Neural cell (in vitro differentiated cells): ENCODE data around the gene ARFGAP3.

Experiments
- EP300 ChIP-seq: fragments of 450-650 bp; conservative IDR thresholded peaks from 2 replicates; pipeline ENCODE4 v1.6.1; 2014; ENCODE audit warnings: antibody characterized with exemption, mild to moderate bottlenecking, moderate library complexity; ENCODE audit not compliant: poor library complexity, severe bottlenecking
- MXI1 ChIP-seq: fragments of 450-650 bp; conservative IDR thresholded peaks from 2 replicates; pipeline ENCODE4 v1.6.1; 2014; ENCODE audit warnings: antibody characterized with exemption, mild to moderate bottlenecking; ENCODE audit not compliant: poor library complexity, severe bottlenecking
- POLR2AphosphoS5 ChIP-seq: IDR thresholded peaks from 2 replicates; pipeline ENCODE4 v1.6.1; 2012
- TAF1 ChIP-seq: IDR thresholded peaks from 2 replicates; pipeline ENCODE4 v1.6.1; 2012; ENCODE audit warnings: low read depth
- TF ChIP-seq, protein P1 (sequence below): fragments of 450-650 bp; IDR thresholded peaks from 2 replicates; pipeline ENCODE4 v1.5.1; 2014; ENCODE audit warnings: antibody characterized with exemption, mild to moderate bottlenecking, moderate library complexity; ENCODE audit not compliant: poor library complexity, severe bottlenecking

DNA sequence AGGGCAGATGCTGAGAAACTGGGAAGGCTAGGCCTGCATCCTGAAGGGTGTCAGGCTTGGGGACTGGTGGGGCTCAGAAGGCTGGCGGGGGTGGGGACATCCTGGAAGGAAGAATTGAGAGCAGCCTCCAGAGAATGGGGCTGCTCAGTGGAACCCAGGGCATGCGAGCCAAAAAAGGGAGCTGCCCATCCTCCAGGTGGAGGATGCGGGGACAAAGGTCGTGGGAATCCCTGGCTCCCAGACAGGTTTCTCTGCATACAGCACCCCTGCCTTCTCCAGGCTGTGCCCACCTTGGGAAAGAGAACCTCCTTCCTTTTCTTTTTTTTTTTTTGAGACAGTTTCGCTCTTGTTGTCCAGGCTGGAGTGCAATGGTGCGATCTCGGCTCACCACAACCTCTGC is 40.9 kb upstream of the ARFGAP3 start:
- TF ChIP-seq, protein P1, sequence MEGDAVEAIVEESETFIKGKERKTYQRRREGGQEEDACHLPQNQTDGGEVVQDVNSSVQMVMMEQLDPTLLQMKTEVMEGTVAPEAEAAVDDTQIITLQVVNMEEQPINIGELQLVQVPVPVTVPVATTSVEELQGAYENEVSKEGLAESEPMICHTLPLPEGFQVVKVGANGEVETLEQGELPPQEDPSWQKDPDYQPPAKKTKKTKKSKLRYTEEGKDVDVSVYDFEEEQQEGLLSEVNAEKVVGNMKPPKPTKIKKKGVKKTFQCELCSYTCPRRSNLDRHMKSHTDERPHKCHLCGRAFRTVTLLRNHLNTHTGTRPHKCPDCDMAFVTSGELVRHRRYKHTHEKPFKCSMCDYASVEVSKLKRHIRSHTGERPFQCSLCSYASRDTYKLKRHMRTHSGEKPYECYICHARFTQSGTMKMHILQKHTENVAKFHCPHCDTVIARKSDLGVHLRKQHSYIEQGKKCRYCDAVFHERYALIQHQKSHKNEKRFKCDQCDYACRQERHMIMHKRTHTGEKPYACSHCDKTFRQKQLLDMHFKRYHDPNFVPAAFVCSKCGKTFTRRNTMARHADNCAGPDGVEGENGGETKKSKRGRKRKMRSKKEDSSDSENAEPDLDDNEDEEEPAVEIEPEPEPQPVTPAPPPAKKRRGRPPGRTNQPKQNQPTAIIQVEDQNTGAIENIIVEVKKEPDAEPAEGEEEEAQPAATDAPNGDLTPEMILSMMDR = no peak
- TF ChIP-seq EP300 (no peak), POLR2AphosphoS5 (no peak), MXI1 (no peak), TAF1 (no peak)
